SW480 (cell line): Measurements from ENCODE around the gene RIMKLA.
A peak's percentile ranks its signal among the peaks of the same experiment; 100 is the strongest.

Experiments
- DNase-seq: peaks from one replicate; pipeline ENCODE4 v3.0.0-alpha.2; 2016; ENCODE audit warnings: low spot score

RIMKLA gene

GRCh38 chr1:42372796-42373195 is 7.8 kb upstream of the RIMKLA start:
- no peak for DNase-seq

GRCh38 chr1:42379794-42380585 is 602 bp upstream of the RIMKLA start:
- DNase-seq = peak; percentile 35

- no peak for DNase-seq
These were observed 685 bp downstream of the RIMKLA start for GRCh38 chr1:42381280-42381673.

- no peak for DNase-seq
These were observed 4.7 kb downstream of the RIMKLA start for GRCh38 chr1:42385283-42385682.

- DNase-seq = no peak
These were observed 5.5 kb downstream of the RIMKLA start for GRCh38 chr1:42386051-42386450.

GRCh38 chr1:42392255-42392654 is 11.7 kb downstream of the RIMKLA start:
- DNase-seq = no peak

GRCh38 chr1:42392967-42393848 is 12.6 kb downstream of the RIMKLA start:
- DNase-seq = no peak

- no peak for DNase-seq
These were observed 18.9 kb downstream of the RIMKLA start for GRCh38 chr1:42399315-42400100.

GRCh38 chr1:42403880-42404400 is 23.3 kb downstream of the RIMKLA start:
- DNase-seq = no peak

- DNase-seq = no peak
These were observed 34.2 kb downstream of the RIMKLA start for GRCh38 chr1:42414551-42415496.

- DNase-seq = no peak
These were observed 36.6 kb downstream of the RIMKLA start for GRCh38 chr1:42417166-42417565.

- no peak for DNase-seq
These were observed 37.9 kb downstream of the RIMKLA start for GRCh38 chr1:42418516-42418915.

GRCh38 chr1:42419126-42419821 is 38.7 kb downstream of the RIMKLA start:
- no peak for DNase-seq

GRCh38 chr1:42420121-42420520 is 39.5 kb downstream of the RIMKLA start:
- no peak for DNase-seq

GRCh38 chr1:42420911-42421585 is 40.5 kb downstream of the RIMKLA start:
- DNase-seq = no peak

- no peak for DNase-seq
These were observed 42.1 kb downstream of the RIMKLA start for GRCh38 chr1:42422737-42423136.

GRCh38 chr1:42423681-42424080 is 43.1 kb downstream of the RIMKLA start:
- DNase-seq = no peak

- no peak for DNase-seq
These were observed 43.6 kb downstream of the RIMKLA start for GRCh38 chr1:42424201-42424600.

GRCh38 chr1:42427240-42427639 is 46.6 kb downstream of the RIMKLA start:
- DNase-seq = no peak

GRCh38 chr1:42429603-42430002 is 49.0 kb downstream of the RIMKLA start:
- DNase-seq = no peak
